IPS-NIHi7 (cell line): ENCODE results near the gene GALNT9.

Experiments
- DNase-seq: peaks from one replicate; pipeline ENCODE4 v3.0.0; 2012; ENCODE audit warnings: mixed read lengths; ENCODE audit errors: extremely low spot score

Gene GALNT9

DNA sequence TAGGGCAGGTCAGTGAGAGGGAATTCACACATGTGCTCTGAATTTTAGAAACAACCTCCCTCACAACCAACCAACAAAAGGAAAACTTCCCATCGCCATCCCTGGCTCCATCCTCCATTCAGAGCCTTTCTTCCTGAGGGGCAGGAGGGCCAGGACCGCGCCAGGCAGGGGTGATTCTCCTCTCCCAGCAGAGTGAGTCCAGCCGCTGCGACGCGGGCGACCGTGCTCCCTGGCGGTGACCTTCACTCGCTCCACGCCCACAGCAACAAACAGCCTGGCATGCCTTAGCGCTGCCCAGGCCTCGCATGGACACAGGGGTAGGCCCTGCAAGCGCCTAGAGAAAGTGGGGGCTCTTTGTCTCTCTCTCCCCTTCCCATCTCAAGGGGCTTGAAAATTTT, 3.7 kb downstream of the GALNT9 start:
- DNase-seq = no peak

DNA sequence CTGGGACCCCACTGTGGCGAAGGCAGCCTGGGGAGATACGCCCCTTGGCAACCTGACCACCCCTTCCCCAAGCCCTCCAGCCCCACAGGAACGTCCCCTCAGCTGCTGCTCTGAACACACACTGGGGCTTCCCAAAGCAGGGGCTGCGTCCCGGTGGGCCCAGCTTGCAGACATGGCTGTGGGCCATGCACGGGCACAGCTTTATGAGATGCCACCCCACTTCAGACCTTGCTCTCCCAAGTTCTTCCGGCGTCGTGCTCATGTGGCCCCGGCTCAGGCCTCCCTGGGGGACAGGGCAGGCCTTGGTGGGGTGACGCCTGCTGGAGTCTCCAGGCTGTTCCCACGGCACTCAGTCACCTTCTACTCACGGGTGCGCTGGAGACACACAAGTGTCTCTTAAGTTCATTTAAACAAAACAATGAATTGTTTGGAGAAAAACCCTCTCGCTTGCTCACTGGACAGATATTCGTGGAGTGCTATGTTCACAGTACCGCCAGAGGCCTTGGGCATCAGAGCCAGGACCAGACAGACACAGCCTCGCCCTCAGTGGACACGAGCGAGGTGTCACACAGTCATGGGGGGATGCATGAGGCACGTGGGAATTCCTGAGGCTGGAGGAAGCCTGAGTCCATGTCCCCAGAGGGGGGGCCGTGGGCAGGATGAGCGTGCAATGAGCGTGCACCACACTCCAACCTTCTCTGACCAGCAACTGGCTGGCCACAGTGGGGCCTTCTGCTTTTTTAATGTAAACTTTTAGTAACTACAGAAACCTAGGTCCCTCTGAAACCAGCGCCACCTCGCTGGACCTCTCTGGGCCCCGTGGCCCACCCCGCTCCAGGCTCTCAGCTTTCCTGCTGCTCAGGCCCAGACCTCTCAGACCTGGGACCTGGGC, 4.3 kb downstream of the GALNT9 start:
- DNase-seq = no peak

GRCh38 chr12:132324173-132324572, 5.2 kb downstream of the GALNT9 start:
- no peak for DNase-seq

GRCh38 chr12:132323171-132324010, 6.0 kb downstream of the GALNT9 start:
- DNase-seq = no peak

GRCh38 chr12:132322206-132323132, 6.9 kb downstream of the GALNT9 start:
- DNase-seq = no peak

- DNase-seq = no peak
Observed at GRCh38 chr12:132321321-132322118, 7.9 kb downstream of the GALNT9 start.

DNA sequence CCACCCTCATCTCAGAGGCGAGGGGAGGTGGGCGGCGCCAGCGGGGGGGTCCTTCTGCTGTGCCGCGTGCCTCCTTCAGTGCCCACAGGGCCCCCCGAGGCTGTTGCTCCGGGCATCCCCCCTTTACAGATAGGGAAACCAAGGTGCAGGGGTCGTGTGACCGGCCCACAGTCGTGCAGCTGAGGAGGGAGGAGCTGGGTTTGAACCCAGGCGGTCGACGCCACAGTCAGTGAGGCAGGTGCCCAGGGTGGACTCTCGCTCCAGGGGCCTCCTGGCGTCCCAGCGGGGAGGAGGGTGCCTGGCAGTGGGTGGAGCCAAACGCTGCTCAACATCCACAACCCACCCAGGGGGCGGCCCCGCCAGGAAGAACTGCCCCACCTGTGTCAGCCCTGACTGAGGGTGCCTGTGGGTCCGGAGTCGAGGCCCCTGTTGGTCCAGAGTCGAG, 8.6 kb downstream of the GALNT9 start:
- DNase-seq = no peak

GRCh38 chr12:132319991-132320570, 9.3 kb downstream of the GALNT9 start:
- DNase-seq = no peak

DNA sequence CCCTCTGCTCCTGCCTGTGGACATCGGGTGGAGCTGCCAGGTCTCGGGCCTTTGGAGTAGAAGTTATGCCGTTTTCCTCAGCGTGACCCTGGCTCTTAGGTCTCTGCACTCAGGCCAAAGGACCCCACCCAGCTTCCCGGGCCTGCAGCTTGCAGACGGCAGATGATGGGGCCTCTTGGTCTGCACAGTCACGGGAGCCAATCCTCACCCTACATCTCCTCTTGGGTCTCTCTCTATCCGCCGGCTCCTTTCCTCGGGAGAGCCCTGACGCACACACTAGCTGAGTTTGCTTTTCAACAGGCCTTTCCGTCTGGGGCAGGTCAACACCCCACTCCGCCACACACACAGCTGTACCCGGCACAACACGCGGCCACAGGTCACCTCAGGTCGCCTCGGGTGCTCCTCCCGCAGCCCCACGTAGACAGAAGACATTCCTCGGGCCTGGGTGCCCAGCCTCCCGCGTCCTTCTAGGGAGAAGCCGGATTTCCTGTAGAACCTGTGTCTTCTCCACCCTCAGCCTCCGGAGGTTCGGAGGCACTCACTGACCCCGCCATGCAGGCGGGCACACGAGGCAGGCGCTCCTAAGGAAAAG, 9.9 kb downstream of the GALNT9 start:
- DNase-seq = no peak

- no peak for DNase-seq
Observed at GRCh38 chr12:132318618-132319033, 10.8 kb downstream of the GALNT9 start.

DNA sequence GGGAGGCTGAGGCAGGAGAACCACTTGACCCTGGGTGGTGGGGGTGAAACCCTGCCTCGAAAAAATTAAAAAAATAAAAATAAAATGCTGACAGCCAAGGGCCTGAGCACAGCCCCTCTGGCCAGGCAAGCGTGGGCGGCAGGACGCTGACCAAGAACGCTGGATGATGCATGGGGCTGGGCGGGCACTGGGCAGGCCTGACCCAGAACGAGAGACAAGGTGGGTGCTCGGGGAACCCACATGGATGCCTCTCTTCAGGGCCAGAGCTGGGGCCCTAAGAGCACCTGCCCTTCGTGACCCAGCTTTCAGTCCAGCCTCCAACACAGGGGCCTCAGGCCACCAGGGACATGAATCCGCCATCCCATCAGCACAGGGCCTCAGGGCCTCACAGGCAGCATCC, 11.3 kb downstream of the GALNT9 start:
- no peak for DNase-seq

DNA sequence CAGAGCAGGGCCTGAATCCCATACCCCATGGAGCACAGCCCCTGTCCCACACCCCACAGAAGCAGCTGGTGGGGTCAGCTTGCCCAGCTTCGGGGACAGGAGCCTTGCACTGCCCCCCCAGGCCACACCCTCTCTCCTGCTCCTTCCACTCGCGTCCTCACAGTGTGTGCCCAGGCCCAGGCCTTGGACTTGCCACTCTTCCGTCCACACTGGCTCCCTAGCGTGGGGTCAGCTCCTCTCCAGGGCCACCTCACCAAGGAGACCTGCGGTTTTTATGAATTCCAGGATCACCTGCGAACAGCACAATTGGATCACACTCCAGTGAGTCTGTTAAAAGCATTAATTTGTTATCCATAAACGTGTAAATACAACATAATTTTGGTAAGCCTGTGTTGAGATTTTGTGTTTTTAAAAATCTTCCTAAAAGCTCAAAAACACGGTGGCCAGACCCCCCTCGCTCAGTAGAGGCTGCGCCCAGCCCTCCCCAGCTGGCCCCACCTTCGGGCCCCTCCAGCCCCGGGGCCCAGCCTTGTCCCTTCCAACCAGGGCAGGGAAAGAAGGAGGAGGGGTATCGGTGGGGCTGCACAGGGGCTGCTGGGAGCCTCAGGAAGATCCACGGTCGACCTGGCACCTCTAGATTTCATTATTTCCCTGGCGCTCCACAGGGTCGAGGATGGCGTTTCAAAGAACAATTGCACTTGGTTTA, 12.0 kb downstream of the GALNT9 start:
- no peak for DNase-seq

DNA sequence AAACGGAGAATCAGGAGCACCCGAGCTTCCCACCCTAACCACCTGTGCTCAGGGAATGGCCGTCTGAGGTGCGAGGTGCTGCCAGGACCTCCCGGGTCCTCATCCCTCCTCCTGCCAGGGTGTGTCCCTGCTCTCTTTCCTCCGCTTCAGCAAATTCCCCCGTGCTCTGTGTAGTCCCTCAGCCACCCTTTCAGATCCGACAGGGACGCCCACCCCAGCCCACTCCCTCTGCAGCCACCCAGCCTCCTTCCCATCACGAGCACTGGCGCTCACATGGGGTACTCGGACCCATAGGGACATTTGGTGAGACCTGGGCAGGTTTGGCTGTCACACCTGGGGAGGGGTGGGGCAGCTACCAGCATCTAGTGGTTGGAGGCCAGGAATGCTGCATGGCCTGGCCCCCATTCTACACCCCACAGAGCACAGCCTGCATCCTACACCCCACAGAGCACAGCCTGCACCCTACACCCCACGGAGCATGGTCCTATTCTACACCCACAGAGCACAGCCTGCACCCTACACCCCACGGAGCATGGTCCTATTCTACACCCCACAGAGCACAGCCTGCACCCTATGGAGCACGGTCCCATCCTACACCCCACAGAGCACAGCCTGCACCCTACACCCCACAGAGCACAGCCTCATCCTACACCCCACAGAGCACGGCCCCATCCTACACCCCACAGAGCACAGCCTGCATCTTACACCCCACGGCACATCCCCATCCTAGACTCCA, 12.7 kb downstream of the GALNT9 start:
- no peak for DNase-seq

GRCh38 chr12:132315951-132316350, 13.4 kb downstream of the GALNT9 start:
- DNase-seq = no peak

DNA sequence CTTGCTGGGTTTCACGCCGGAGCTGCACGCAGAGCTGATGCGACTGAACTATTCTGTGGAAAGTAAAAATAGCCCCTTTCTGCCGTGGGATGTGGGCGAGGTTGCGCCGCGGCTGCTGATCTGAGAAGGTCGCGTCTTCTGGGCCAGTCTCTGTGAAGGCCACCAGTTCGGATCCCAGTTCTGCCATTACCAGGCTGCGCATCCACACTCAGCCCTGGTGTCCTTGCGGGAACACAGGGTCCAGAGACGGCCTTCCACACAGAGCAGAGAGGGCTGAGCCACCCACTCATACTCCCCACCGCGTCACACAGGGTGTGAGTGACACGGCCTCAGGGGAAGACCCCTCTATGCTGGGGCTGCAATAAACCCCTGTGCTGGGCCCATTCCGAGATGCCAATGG, 13.9 kb downstream of the GALNT9 start:
- no peak for DNase-seq

- DNase-seq = no peak
Observed at GRCh38 chr12:132314516-132315233, 14.7 kb downstream of the GALNT9 start.

GRCh38 chr12:132314035-132314434, 15.4 kb downstream of the GALNT9 start:
- no peak for DNase-seq

GRCh38 chr12:132313182-132313581, 16.2 kb downstream of the GALNT9 start:
- DNase-seq = no peak
